Activated CD8-positive, alpha-beta memory T cell treated with anti-CD3 and anti-CD28 coated beads for 4 hours (primary cell): ENCODE results near the gene SFTPD.
A peak's percentile ranks its signal among the peaks of the same experiment; 100 is the strongest.
"Not testable (repeated sequence)": the region's sequence is repeated elsewhere in the genome, so short reads cannot be mapped to it uniquely, and the experiment has no call there.

Experiments used
- DNase-seq, 2 donors: peaks; one replicate each; pipeline ENCODE4 v3.0.0-alpha.2; 2020; ENCODE audit warnings: low read depth in 2 of 2

Gene SFTPD

GRCh38 chr10:79925614-79926013, 23.3 kb downstream of the SFTPD start:
- DNase-seq = no peak

GRCh38 chr10:79923669-79924068, 25.2 kb downstream of the SFTPD start:
- no peak for DNase-seq

- no peak for DNase-seq
Observed at GRCh38 chr10:79923145-79923544, 25.8 kb downstream of the SFTPD start.

- DNase-seq = not testable (repeated sequence)
Observed at GRCh38 chr10:79922011-79922412, 26.9 kb downstream of the SFTPD start.

- not testable (repeated sequence) for DNase-seq
Observed at GRCh38 chr10:79915838-79916237, 33.1 kb downstream of the SFTPD start.

- DNase-seq = not testable (repeated sequence)
Observed at GRCh38 chr10:79914512-79914911, 34.4 kb downstream of the SFTPD start.

- no peak for DNase-seq
Observed at GRCh38 chr10:79910836-79911235, 38.1 kb downstream of the SFTPD start.

GRCh38 chr10:79910344-79910743, 38.6 kb downstream of the SFTPD start:
- DNase-seq = no peak

GRCh38 chr10:79905322-79906314, 43.3 kb downstream of the SFTPD start:
- no peak for DNase-seq

GRCh38 chr10:79904671-79905321, 44.1 kb downstream of the SFTPD start:
- DNase-seq = peak in 1 of 2 donors; percentile 9

GRCh38 chr10:79901571-79901970, 47.3 kb downstream of the SFTPD start:
- DNase-seq = not testable (repeated sequence)

GRCh38 chr10:79898597-79899325, 50.1 kb downstream of the SFTPD start:
- DNase-seq = no peak

GRCh38 chr10:79892896-79893295, 56.0 kb downstream of the SFTPD start:
- DNase-seq = not testable (repeated sequence)

GRCh38 chr10:79890469-79890868, 58.4 kb downstream of the SFTPD start:
- DNase-seq = no peak

- not testable (repeated sequence) for DNase-seq
Observed at GRCh38 chr10:79888984-79889383, 59.9 kb downstream of the SFTPD start.
